IMR-90 (cell line): ENCODE data around the gene CGRRF1. TPM values are rescaled to one million over a fixed set of nuclear protein-coding genes. Genes with fewer than 3 reads are reported as not detected.
A peak's percentile ranks its signal among the peaks of the same experiment; 100 is the strongest.

Experiments
- ATAC-seq: fragments of 200-7000 bp; cut with Tn5 transposase; 2 replicates; pipeline ENCODE4 v1.9.1; 2020; ENCODE audit warnings: low read depth, mild to moderate bottlenecking, moderate library complexity
- BruUV-seq: library from RNA; stranded (reverse); fragments of 400-500 nt; replicated peaks from 2 replicates; lab custom pipeline; 2021; lab: Mats Ljungman, UMichigan
- CTCF ChIA-PET: fragments of 300-600 bp; formaldehyde crosslinking; extraction: SDS; loops from one replicate; lab custom pipeline; 2021; ENCODE audit warnings: antibody characterized with exemption; lab: Yijun Ruan, JAX
- POLR2A ChIA-PET: fragments of 300-600 bp; sonication (Branson Sonifier 250); formaldehyde crosslinking; loops from one replicate; lab custom pipeline; 2022; ENCODE audit warnings: antibody characterized with exemption; ENCODE audit not compliant: unreplicated experiment; lab: Charles Lee
- DNase-seq: peaks from one replicate; pipeline ENCODE4 v3.0.0; 2013
- H2AFZ ChIP-seq: replicated peaks from 2 replicates; pipeline ENCODE3; 2013; ENCODE audit warnings: low read length, mild to moderate bottlenecking; ENCODE audit not compliant: poor library complexity
- H2AK5ac ChIP-seq: 2 replicates; pipeline ENCODE4 v1.6.1; 2013; ENCODE audit warnings: low read depth, low read length, inconsistent platforms
- H2AK9ac ChIP-seq: replicated peaks from 2 replicates; pipeline ENCODE3; 2013; ENCODE audit warnings: mild to moderate bottlenecking, low read depth, low read length, moderate library complexity; ENCODE audit not compliant: poor library complexity
- H2BK120ac ChIP-seq: 2 replicates; pipeline ENCODE4 v1.6.1; 2013; ENCODE audit warnings: low read depth, low read length, inconsistent platforms
- H2BK15ac ChIP-seq: 3 replicates; pipeline ENCODE4 v1.6.1; 2013; ENCODE audit warnings: low read depth, low read length, inconsistent platforms
- H2BK20ac ChIP-seq: 2 replicates; pipeline ENCODE4 v1.6.1; 2013; ENCODE audit warnings: low read depth, mild to moderate bottlenecking, inconsistent platforms, low read length, moderate library complexity
- H2BK5ac ChIP-seq: 2 replicates; pipeline ENCODE4 v1.6.1; 2013; ENCODE audit warnings: mild to moderate bottlenecking, low read depth, low read length, inconsistent platforms; ENCODE audit not compliant: poor library complexity, severe bottlenecking
- H3K14ac ChIP-seq: replicated peaks from 2 replicates; pipeline ENCODE4 v1.6.1; 2013; ENCODE audit warnings: low read depth, low read length, inconsistent platforms
- H3K18ac ChIP-seq: 2 replicates; pipeline ENCODE4 v1.6.1; 2013; ENCODE audit warnings: low read depth, low read length, control low read depth
- H3K23ac ChIP-seq: 2 replicates; pipeline ENCODE4 v1.6.1; 2013; ENCODE audit warnings: low read depth, low read length, inconsistent platforms
- H3K27ac ChIP-seq: 2 replicates; pipeline ENCODE4 v1.5.1; 2013; ENCODE audit warnings: mild to moderate bottlenecking, control low read depth, low read length; ENCODE audit not compliant: insufficient read depth
- H3K27me3 ChIP-seq: 2 replicates; pipeline ENCODE4 v1.6.1; 2013; ENCODE audit warnings: low read length; ENCODE audit not compliant: control insufficient read depth, insufficient read depth
- H3K36me3 ChIP-seq: 2 replicates; pipeline ENCODE4 v1.6.1; 2013; ENCODE audit warnings: low read length, mixed read lengths; ENCODE audit not compliant: control insufficient read depth, insufficient read depth
- H3K4ac ChIP-seq: 2 replicates; pipeline ENCODE4 v1.6.1; 2013; ENCODE audit warnings: low read depth, low read length, inconsistent platforms
- H3K4me1 ChIP-seq: 2 replicates; pipeline ENCODE4 v1.6.1; 2013; ENCODE audit warnings: low read length, mixed read lengths; ENCODE audit not compliant: control insufficient read depth, insufficient read depth
- H3K4me2 ChIP-seq: 2 replicates; pipeline ENCODE4 v1.6.1; 2013; ENCODE audit warnings: low read depth, mild to moderate bottlenecking, control low read depth, low read length, moderate library complexity
- H3K4me3 ChIP-seq: 2 replicates; pipeline ENCODE4 v1.5.1; 2013; ENCODE audit warnings: low read depth, mild to moderate bottlenecking, control low read depth, low read length, moderate library complexity; ENCODE audit not compliant: insufficient read depth
- H3K56ac ChIP-seq: 2 replicates; pipeline ENCODE4 v1.6.1; 2013; ENCODE audit warnings: low read length, inconsistent platforms; ENCODE audit not compliant: insufficient read depth; ENCODE audit errors: extremely low read depth
- H3K79me1 ChIP-seq, 2 experiments: 2 replicates each; pipeline ENCODE4 v1.6.1; 2013; ENCODE audit warnings: low read length in 2 of 2, inconsistent platforms in 1 of 2, low read depth in 1 of 2
- H3K9ac ChIP-seq: 2 replicates; pipeline ENCODE4 v1.6.1; 2013; ENCODE audit warnings: low read depth, low read length, control low read depth
- H3K9me1 ChIP-seq: 2 replicates; pipeline ENCODE4 v1.6.1; 2013; ENCODE audit warnings: low read length, inconsistent platforms; ENCODE audit not compliant: insufficient read depth
- H3K9me3 ChIP-seq: 2 replicates; pipeline ENCODE4 v1.6.1; 2013; ENCODE audit warnings: low read length; ENCODE audit not compliant: control insufficient read depth, insufficient read depth
- H4K20me1 ChIP-seq: 2 replicates; pipeline ENCODE4 v1.6.1; 2013; ENCODE audit warnings: low read length, inconsistent platforms; ENCODE audit not compliant: insufficient read depth
- H4K5ac ChIP-seq: 2 replicates; pipeline ENCODE4 v1.6.1; 2013; ENCODE audit warnings: mild to moderate bottlenecking, low read depth, low read length, control low read depth
- H4K8ac ChIP-seq, 2 experiments: 2 replicates each; pipeline ENCODE4 v1.6.1; 2013; ENCODE audit warnings: low read depth in 2 of 2, low read length in 2 of 2, control low read depth in 1 of 2, inconsistent platforms in 1 of 2
- H4K91ac ChIP-seq: 2 replicates; pipeline ENCODE4 v1.6.1; 2013; ENCODE audit warnings: low read depth, low read length, inconsistent platforms; ENCODE audit not compliant: insufficient read depth
- BHLHE40 ChIP-seq: fragments of 150-350 bp; IDR thresholded peaks from 2 replicates; pipeline ENCODE4 v1.6.1; 2016; ENCODE audit warnings: mild to moderate bottlenecking, low read depth, low read length
- MAZ ChIP-seq: IDR thresholded peaks from 2 replicates; pipeline ENCODE4 v1.6.1; 2012; ENCODE audit warnings: low read depth, mild to moderate bottlenecking, low read length, improper control_type of control experiment, moderate library complexity, borderline replicate concordance
- RCOR1 ChIP-seq: IDR thresholded peaks from 2 replicates; pipeline ENCODE4 v1.6.1; 2012; ENCODE audit warnings: mild to moderate bottlenecking, low read length, improper control_type of control experiment; ENCODE audit not compliant: insufficient replicate concordance
- RFX5 ChIP-seq: IDR thresholded peaks from 2 replicates; pipeline ENCODE4 v1.8.0; 2012; ENCODE audit warnings: low read depth, mild to moderate bottlenecking, low read length, moderate library complexity
- WGBS, 2 experiments: methylation state at CpG; one replicate each; pipeline versions ENCODE4 v1.1.5 to v1.1.7; 2013; ENCODE audit warnings: missing lambda C conversion rate in 2 of 2; ENCODE audit not compliant: insufficient read length in 1 of 2; ENCODE audit errors: extremely low coverage in 2 of 2; 5-methylcytosine and 5-hydroxymethylcytosine counted together
- dilution Hi-C: fragments of 300-500 bp; cut with HindIII; formaldehyde crosslinking; loops from one replicate; pipeline ENCODE4 v1.14.3; 2018; ENCODE audit warnings: low sequenced_read_pairs; ENCODE audit not compliant: unreplicated experiment
- in situ Hi-C: fragments of 300-500 bp; cut with MboI; formaldehyde crosslinking; loops from 3 replicates; pipeline ENCODE4 v1.14.3; 2019; ENCODE audit warnings: low sequenced_read_pairs, inconsistent platforms, mixed read lengths
- intact Hi-C: fragments of 100-400 bp; cut with micrococcal nuclease; formaldehyde crosslinking; loops from 2 replicates; pipeline ENCODE4 v1.10.0; 2022
- polyA plus RNA-seq, 3 experiments: library from polyadenylated mRNA; depleted of rRNA; stranded (reverse); fragments of >200 nt; gene quantifications; 2 replicates each; pipeline ENCODE4 v1.2.3, GENCODE V29; 2012; ENCODE audit warnings: low replicate concordance in 1 of 3
- total RNA-seq: library from RNA; depleted of rRNA; stranded (reverse); fragments of >200 nt; gene quantifications from 2 replicates; pipeline ENCODE4 v1.2.3, GENCODE V29; 2012
- TF ChIP-seq, protein P1 (sequence below): fragments of 150-350 bp; IDR thresholded peaks from 2 replicates; pipeline ENCODE4 v1.6.1; 2016; ENCODE audit warnings: low read depth, mild to moderate bottlenecking, low read length, moderate library complexity, borderline replicate concordance

The CGRRF1 gene
- total and polyA plus RNA-seq, 2 of the 4 experiments (the other 2 are of a cell fraction): 6.0 to 13.8 TPM

DNA sequence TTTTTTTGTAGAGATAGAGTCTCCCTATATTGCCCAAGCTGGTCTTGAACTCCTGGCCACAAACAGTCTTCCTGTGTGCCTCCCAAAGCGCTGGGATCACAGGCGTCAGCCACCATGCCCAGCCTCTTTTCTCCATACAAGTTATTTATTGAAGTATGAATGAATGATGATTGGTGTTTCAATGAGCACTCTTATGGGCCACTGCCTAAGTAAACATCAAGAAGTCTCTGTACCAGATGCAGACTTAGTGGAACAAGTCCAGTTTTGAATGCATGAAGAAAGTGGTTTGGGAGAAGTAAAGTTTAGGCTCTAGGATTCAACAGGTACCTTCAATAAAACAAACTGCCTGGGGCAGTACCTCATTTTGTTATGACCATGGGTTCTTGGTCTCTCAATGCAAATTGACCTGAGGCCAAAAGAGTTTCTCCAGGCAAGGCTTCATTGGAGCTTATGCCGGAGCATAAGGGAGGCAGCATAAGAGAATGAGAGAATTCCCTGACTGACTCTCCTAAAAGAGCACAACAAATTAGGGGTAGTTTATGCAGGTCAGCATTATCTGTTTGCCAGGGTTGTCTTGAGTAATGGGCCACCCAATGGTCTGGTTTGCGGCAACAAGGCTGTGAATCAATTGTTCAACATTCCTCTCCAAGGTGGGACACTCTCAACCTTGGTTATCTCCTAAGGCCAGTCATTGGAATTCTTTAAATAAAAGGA lies 19.8 kb upstream of the CGRRF1 start:
- in situ Hi-C loops (no loop called here), dilution Hi-C loops (no loop called here), intact Hi-C loops (no loop called here)
- Histone ChIP-seq H2BK20ac (no peak overlapping the region), H3K27ac (no peak overlapping the region; the same call in 1 of the 2 replicates), H3K36me3 (no peaks in the 10 kb centered on the region), H4K5ac (no peak overlapping the region; the same call in 1 of the 2 replicates), H3K4me3 (no peak overlapping the region), H3K9me3 (no peaks in the 10 kb centered on the region), H3K4me1 (0 out of 2 replicates have a peak, but pooled peaks cover 4% of the 10 kb centered on the region), H3K79me1 (peaks cover 6 to 21% of the 10 kb centered on the region in 2 experiments), H4K91ac (no peak overlapping the region), H2AK9ac (no peak overlapping the region), H3K4ac (no peak overlapping the region), H2BK15ac (no peak overlapping the region), H2BK120ac (no peak overlapping the region), H2AK5ac (no peak overlapping the region), H3K14ac (no peak overlapping the region), H2AFZ (no peak overlapping the region), H3K9me1 (no peaks in the 10 kb centered on the region), H2BK5ac (no peak overlapping the region), H3K18ac (no peak overlapping the region), H4K20me1 (peaks cover 10% of the 10 kb centered on the region; the same call in 1 of the 2 replicates), H3K4me2 (0 out of 2 replicates have a peak overlapping the region, but pooled peaks have one; percentile 67), H3K56ac (no peak overlapping the region), H3K9ac (no peak overlapping the region), H4K8ac (peak overlapping the region; percentile 52 to 99; a peak in 3 of 4 replicates), H3K27me3 (no peaks in the 10 kb centered on the region), H3K23ac (0 out of 2 replicates have a peak overlapping the region, but pooled peaks have one; percentile 97)
- ChIA-PET CTCF (interaction anchor here (1.0 kb wide), 1 partner anchor 306 kb away, joined by 3 read pairs; no protein-coding TSS in a partner anchor), POLR2A (no interaction called here)
- no peak for DNase-seq
- ATAC-seq: no peak
- BruUV-seq: no TSS peak
- TF ChIP-seq, protein P1, sequence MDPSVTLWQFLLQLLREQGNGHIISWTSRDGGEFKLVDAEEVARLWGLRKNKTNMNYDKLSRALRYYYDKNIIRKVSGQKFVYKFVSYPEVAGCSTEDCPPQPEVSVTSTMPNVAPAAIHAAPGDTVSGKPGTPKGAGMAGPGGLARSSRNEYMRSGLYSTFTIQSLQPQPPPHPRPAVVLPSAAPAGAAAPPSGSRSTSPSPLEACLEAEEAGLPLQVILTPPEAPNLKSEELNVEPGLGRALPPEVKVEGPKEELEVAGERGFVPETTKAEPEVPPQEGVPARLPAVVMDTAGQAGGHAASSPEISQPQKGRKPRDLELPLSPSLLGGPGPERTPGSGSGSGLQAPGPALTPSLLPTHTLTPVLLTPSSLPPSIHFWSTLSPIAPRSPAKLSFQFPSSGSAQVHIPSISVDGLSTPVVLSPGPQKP: no peak
- TF ChIP-seq BHLHE40 (no peak), MAZ (no peak), RCOR1 (no peak), RFX5 (no peak)
- WGBS, 2 experiments: no CpG with 5 or more reads among the region's 4 CpGs
